Stimulated activated CD4-positive, alpha-beta T cell treated with anti-CD3 and anti-CD28 coated beads, Interleukin-1b, Interleukin-23, amount 100 ng/mL, for 4 hours (primary cell): ENCODE data around the gene MYH1.

ENCODE experiments used
- DNase-seq, 2 donors: peaks; one replicate each; pipeline ENCODE4 v3.0.0-alpha.2; 2020; ENCODE audit warnings: low read depth in 2 of 2

The MYH1 gene

DNA sequence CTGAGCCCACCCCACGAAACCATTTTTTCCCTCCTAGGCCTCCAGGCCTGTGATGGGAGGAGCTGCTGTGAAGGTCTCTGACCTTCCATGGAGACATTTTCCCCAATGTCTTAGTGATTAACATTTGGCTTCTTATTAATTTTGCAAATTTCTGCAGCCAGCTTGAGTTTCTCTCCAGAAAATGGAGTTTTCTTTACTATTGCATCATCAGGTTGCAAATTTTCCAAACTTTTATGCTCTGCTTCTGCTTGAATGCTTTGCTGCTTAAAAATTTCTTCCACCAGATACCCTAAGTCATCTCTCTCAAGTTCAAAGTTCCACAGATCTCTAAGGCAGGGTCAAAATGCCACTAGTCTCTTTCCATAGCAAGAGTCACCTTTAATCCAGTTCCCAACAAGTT is 36.1 kb downstream of the MYH1 start:
- no peak for DNase-seq

DNA sequence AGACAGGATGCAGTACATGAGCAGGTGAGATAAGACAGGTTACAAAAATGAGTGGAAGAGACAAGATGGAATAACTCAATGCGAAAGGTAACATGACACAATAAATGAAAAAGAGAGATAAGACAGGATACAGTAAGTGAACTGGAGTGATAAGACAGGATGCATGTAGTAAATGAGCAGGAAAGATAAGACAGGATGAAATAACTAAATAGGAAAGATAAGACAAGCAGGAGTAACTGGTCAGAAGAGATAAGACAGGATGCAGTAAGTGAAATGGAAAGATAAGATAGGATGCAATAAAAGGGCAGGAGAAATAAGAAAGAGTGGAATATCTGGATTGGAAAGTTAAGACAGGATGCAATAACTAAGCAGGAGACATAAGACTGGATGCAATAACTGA is 40.6 kb downstream of the MYH1 start:
- DNase-seq, result no peak

DNA sequence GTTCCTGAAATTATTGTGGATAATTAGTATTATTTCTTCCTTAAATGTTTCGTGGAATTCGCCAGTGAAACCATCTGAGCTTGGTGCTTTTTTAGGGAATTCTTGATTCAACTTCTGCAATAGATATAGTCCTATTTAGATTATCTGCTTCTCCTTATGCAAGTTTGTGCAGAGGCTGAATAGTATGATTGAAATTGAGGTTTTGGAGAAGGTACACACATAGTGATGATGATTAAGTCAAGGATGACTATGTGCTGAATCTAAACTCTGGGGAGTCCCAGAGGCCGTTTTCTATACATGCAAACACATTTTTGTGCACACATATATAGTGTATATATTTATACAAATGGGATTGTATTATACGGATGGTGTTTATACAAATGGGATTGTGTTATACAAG is 43.8 kb downstream of the MYH1 start:
- no peak for DNase-seq

DNA sequence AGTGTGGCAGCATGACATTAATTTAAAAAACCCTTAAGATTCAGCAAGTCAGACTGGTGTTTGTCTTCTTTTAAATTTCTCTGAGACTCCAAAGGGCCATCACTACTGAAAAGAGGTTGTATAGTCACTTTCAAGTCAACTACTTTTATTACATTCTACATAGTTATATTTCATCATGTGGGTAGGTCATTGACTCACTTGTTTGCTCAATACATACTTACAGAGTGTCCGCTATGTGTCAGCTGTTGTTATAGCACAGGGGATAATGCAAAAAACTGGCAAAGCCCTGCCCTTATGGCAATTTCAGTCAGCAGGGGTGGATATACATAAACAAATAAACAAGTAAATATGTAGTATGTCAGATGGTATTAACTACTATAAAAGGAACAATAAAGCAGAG is 46.5 kb downstream of the MYH1 start:
- no peak for DNase-seq

DNA sequence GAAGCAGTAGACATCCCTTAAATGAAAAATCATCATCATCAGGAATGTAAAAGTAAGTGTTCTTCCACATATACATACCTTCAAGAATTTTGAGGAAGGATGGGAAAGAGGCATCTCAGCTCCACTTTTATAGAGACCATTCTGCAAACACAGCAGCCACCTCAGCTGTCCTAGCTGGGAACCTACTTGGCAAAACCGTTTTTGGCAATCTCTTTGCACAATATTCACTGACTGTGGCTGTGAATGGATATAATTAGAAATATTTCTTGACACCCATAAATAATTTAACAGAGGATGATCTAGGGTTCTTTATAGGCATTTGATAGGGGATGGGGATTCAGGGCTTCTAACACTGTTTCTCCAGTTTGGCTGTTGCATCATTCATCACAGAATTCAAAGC is 48.9 kb downstream of the MYH1 start, which contains the start of gene MYH4:
TSS of gene MYH4 (minus strand) at position 101 of the 400 bp plus-strand sequence. CDS start 2,814 bp downstream, outside the sequence.
- no peak for DNase-seq

DNA sequence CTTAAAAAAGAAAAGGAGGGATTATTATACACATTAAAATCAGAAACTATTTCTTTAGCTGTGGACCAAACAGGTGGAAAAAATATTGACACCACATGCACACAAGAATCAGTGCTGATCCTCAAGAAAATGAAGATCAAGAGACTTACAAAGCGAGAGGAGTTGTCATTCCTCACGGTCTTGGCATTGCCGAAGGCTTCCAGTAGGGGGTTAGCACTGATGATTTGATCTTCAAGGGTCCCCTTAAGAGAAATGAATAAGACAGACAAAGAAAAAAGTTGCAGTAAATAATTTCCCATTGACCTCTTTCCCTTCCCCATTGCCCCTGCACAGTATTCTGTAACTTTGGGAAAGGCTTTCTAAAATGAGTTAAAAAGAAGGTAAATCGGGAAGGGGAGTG is 54.9 kb downstream of the MYH1 start:
- DNase-seq, result no peak

DNA sequence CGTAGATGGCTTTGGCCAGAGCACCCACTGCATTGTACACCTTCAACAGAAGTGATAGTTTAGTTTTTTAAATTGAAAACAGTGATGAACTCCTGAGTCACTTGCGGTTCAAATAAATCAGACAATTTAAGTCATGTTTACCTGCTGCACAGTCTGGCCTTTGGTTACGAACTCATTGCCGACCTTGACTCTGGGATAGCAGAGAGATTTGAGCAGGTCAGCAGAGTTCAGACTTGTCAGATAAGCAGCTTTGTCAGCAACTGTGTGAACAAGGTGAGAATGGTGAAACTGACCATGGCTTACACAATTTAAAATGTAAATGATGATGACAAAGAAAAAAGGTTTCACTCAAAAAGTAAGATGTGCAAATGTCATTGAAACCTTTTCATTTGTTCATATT is 58.3 kb downstream of the MYH1 start:
- no peak for DNase-seq

DNA sequence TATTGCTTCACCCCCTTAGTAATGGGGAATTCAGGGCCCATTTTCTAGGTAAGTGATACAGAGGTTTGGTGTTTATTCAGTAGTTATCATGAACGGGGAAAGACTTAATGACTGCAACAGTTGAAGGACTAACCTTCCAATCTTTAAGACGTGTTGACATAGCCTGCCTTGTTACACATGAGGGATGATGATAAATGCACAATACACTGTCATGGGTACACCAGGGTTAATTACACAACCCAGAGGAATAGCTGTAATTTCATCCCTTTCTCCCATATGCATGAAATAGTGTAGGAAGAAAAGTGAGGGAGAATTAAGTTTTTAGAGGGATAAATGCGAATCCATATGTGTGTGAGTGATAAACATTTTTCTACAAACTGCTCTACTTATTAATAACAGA is 59.6 kb downstream of the MYH1 start:
- no peak for DNase-seq

DNA sequence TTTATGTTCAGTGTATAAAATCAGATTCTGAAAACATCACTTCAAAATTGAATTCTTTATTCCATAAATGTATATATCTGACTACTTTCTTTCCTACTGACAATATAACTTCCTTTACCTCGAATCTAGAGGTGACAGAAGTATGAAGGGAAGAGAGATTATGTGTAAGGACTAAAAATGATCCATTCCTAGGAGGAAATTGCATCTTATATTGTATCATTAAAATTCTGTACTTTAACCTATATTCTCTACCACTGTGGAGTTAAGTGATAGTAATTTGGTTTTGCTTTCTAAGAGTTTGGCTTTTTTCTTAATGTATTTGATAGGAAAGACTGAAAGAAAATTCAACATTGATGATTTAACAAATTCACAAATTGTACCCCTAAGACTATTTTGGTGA is 60.4 kb downstream of the MYH1 start:
- DNase-seq, result no peak

DNA sequence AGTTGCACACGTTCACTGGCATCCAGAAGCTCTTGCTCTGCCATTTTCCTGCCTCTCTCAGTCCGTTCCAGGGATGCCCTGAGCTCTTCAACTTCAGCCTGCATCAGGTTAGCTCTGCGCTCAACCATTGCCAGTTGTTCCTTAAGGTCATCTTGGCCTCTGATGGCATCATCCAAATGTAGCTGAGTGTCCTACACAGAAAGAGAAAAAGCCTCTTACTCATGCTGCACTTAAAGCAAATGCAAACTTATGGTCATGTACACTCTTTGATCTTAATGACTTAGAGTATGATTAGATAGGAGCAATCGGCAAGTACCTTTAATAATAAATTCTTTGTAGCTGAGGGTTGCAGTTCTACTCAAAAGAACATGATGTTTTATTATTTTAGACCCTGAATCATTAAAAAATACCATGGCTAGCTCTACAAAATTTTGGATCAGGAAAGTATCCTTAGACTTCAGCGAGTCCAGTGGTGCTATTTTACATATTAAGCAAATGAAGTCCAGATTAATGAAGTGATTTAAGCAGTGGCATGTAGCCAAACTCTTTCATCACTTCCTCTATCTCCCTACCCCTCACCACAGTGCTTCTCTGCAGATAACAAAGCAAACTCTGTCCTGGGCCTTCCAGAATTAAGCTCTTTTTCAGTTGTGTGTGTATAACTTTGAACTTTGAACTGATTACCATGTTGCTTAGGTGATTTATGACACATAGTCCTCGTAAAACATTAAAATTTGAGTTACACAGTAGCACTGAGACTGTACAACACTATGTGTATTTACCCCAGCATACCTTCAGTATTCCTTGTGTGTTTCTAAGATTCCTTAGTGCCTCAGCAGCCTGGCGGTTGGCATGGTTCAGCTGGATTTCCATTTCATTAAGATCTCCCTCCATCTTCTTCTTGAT is 71.1 kb downstream of the MYH1 start:
- DNase-seq, result no peak
